IMR-90 (cell line): ENCODE results near the gene LRRC14B. TPM values are rescaled to one million over a fixed set of nuclear protein-coding genes. Genes with fewer than 3 reads are reported as not detected.
A peak's percentile ranks its signal among the peaks of the same experiment; 100 is the strongest.

Source experiments
- ATAC-seq: fragments of 200-7000 bp; cut with Tn5 transposase; 2 replicates; pipeline ENCODE4 v1.9.1; 2020; ENCODE audit warnings: low read depth, mild to moderate bottlenecking, moderate library complexity
- BruUV-seq: library from RNA; stranded (reverse); fragments of 400-500 nt; replicated peaks from 2 replicates; lab custom pipeline; 2021; lab: Mats Ljungman, UMichigan
- CTCF ChIA-PET: fragments of 300-600 bp; formaldehyde crosslinking; extraction: SDS; loops from one replicate; lab custom pipeline; 2021; ENCODE audit warnings: antibody characterized with exemption; lab: Yijun Ruan, JAX
- POLR2A ChIA-PET: fragments of 300-600 bp; sonication (Branson Sonifier 250); formaldehyde crosslinking; loops from one replicate; lab custom pipeline; 2022; ENCODE audit warnings: antibody characterized with exemption; ENCODE audit not compliant: unreplicated experiment; lab: Charles Lee
- DNase-seq: peaks from one replicate; pipeline ENCODE4 v3.0.0; 2013
- H2AFZ ChIP-seq: replicated peaks from 2 replicates; pipeline ENCODE3; 2013; ENCODE audit warnings: low read length, mild to moderate bottlenecking; ENCODE audit not compliant: poor library complexity
- H2AK5ac ChIP-seq: 2 replicates; pipeline ENCODE4 v1.6.1; 2013; ENCODE audit warnings: low read depth, low read length, inconsistent platforms
- H2AK9ac ChIP-seq: replicated peaks from 2 replicates; pipeline ENCODE3; 2013; ENCODE audit warnings: mild to moderate bottlenecking, low read depth, low read length, moderate library complexity; ENCODE audit not compliant: poor library complexity
- H2BK120ac ChIP-seq: 2 replicates; pipeline ENCODE4 v1.6.1; 2013; ENCODE audit warnings: low read depth, low read length, inconsistent platforms
- H2BK15ac ChIP-seq: 3 replicates; pipeline ENCODE4 v1.6.1; 2013; ENCODE audit warnings: low read depth, low read length, inconsistent platforms
- H2BK20ac ChIP-seq: 2 replicates; pipeline ENCODE4 v1.6.1; 2013; ENCODE audit warnings: low read depth, mild to moderate bottlenecking, inconsistent platforms, low read length, moderate library complexity
- H2BK5ac ChIP-seq: 2 replicates; pipeline ENCODE4 v1.6.1; 2013; ENCODE audit warnings: mild to moderate bottlenecking, low read depth, low read length, inconsistent platforms; ENCODE audit not compliant: poor library complexity, severe bottlenecking
- H3K14ac ChIP-seq: replicated peaks from 2 replicates; pipeline ENCODE4 v1.6.1; 2013; ENCODE audit warnings: low read depth, low read length, inconsistent platforms
- H3K18ac ChIP-seq: 2 replicates; pipeline ENCODE4 v1.6.1; 2013; ENCODE audit warnings: low read depth, low read length, control low read depth
- H3K23ac ChIP-seq: 2 replicates; pipeline ENCODE4 v1.6.1; 2013; ENCODE audit warnings: low read depth, low read length, inconsistent platforms
- H3K27ac ChIP-seq: 2 replicates; pipeline ENCODE4 v1.5.1; 2013; ENCODE audit warnings: mild to moderate bottlenecking, control low read depth, low read length; ENCODE audit not compliant: insufficient read depth
- H3K27me3 ChIP-seq: 2 replicates; pipeline ENCODE4 v1.6.1; 2013; ENCODE audit warnings: low read length; ENCODE audit not compliant: control insufficient read depth, insufficient read depth
- H3K36me3 ChIP-seq: 2 replicates; pipeline ENCODE4 v1.6.1; 2013; ENCODE audit warnings: low read length, mixed read lengths; ENCODE audit not compliant: control insufficient read depth, insufficient read depth
- H3K4ac ChIP-seq: 2 replicates; pipeline ENCODE4 v1.6.1; 2013; ENCODE audit warnings: low read depth, low read length, inconsistent platforms
- H3K4me1 ChIP-seq: 2 replicates; pipeline ENCODE4 v1.6.1; 2013; ENCODE audit warnings: low read length, mixed read lengths; ENCODE audit not compliant: control insufficient read depth, insufficient read depth
- H3K4me2 ChIP-seq: 2 replicates; pipeline ENCODE4 v1.6.1; 2013; ENCODE audit warnings: low read depth, mild to moderate bottlenecking, control low read depth, low read length, moderate library complexity
- H3K4me3 ChIP-seq: 2 replicates; pipeline ENCODE4 v1.5.1; 2013; ENCODE audit warnings: low read depth, mild to moderate bottlenecking, control low read depth, low read length, moderate library complexity; ENCODE audit not compliant: insufficient read depth
- H3K56ac ChIP-seq: 2 replicates; pipeline ENCODE4 v1.6.1; 2013; ENCODE audit warnings: low read length, inconsistent platforms; ENCODE audit not compliant: insufficient read depth; ENCODE audit errors: extremely low read depth
- H3K79me1 ChIP-seq, 2 experiments: 2 replicates each; pipeline ENCODE4 v1.6.1; 2013; ENCODE audit warnings: low read length in 2 of 2, inconsistent platforms in 1 of 2, low read depth in 1 of 2
- H3K9ac ChIP-seq: 2 replicates; pipeline ENCODE4 v1.6.1; 2013; ENCODE audit warnings: low read depth, low read length, control low read depth
- H3K9me1 ChIP-seq: 2 replicates; pipeline ENCODE4 v1.6.1; 2013; ENCODE audit warnings: low read length, inconsistent platforms; ENCODE audit not compliant: insufficient read depth
- H3K9me3 ChIP-seq: 2 replicates; pipeline ENCODE4 v1.6.1; 2013; ENCODE audit warnings: low read length; ENCODE audit not compliant: control insufficient read depth, insufficient read depth
- H4K20me1 ChIP-seq: 2 replicates; pipeline ENCODE4 v1.6.1; 2013; ENCODE audit warnings: low read length, inconsistent platforms; ENCODE audit not compliant: insufficient read depth
- H4K5ac ChIP-seq: 2 replicates; pipeline ENCODE4 v1.6.1; 2013; ENCODE audit warnings: mild to moderate bottlenecking, low read depth, low read length, control low read depth
- H4K8ac ChIP-seq, 2 experiments: 2 replicates each; pipeline ENCODE4 v1.6.1; 2013; ENCODE audit warnings: low read depth in 2 of 2, low read length in 2 of 2, control low read depth in 1 of 2, inconsistent platforms in 1 of 2
- H4K91ac ChIP-seq: 2 replicates; pipeline ENCODE4 v1.6.1; 2013; ENCODE audit warnings: low read depth, low read length, inconsistent platforms; ENCODE audit not compliant: insufficient read depth
- BHLHE40 ChIP-seq: fragments of 150-350 bp; IDR thresholded peaks from 2 replicates; pipeline ENCODE4 v1.6.1; 2016; ENCODE audit warnings: mild to moderate bottlenecking, low read depth, low read length
- CHD1 ChIP-seq: IDR thresholded peaks from 2 replicates; pipeline ENCODE4 v1.6.1; 2012; ENCODE audit warnings: low read depth, low read length, improper control_type of control experiment
- FOS ChIP-seq: fragments of 150-350 bp; IDR thresholded peaks from 2 replicates; pipeline ENCODE4 v1.6.1; 2016; ENCODE audit warnings: low read depth, low read length
- MAFK ChIP-seq: IDR thresholded peaks from 2 replicates; pipeline ENCODE4 v1.6.1; 2012; ENCODE audit warnings: low read depth, low read length, improper control_type of control experiment
- MAZ ChIP-seq: IDR thresholded peaks from 2 replicates; pipeline ENCODE4 v1.6.1; 2012; ENCODE audit warnings: low read depth, mild to moderate bottlenecking, low read length, improper control_type of control experiment, moderate library complexity, borderline replicate concordance
- RCOR1 ChIP-seq: IDR thresholded peaks from 2 replicates; pipeline ENCODE4 v1.6.1; 2012; ENCODE audit warnings: mild to moderate bottlenecking, low read length, improper control_type of control experiment; ENCODE audit not compliant: insufficient replicate concordance
- RFX5 ChIP-seq: IDR thresholded peaks from 2 replicates; pipeline ENCODE4 v1.8.0; 2012; ENCODE audit warnings: low read depth, mild to moderate bottlenecking, low read length, moderate library complexity
- SMC3 ChIP-seq: fragments of 150-350 bp; IDR thresholded peaks from 2 replicates; pipeline ENCODE4 v1.6.1; 2016; ENCODE audit warnings: low read depth, mild to moderate bottlenecking, antibody characterized with exemption, low read length, moderate library complexity
- WGBS, 2 experiments: methylation state at CpG; one replicate each; pipeline versions ENCODE4 v1.1.5 to v1.1.7; 2013; ENCODE audit warnings: missing lambda C conversion rate in 2 of 2; ENCODE audit not compliant: insufficient read length in 1 of 2; ENCODE audit errors: extremely low coverage in 2 of 2; 5-methylcytosine and 5-hydroxymethylcytosine counted together
- dilution Hi-C: fragments of 300-500 bp; cut with HindIII; formaldehyde crosslinking; loops from one replicate; pipeline ENCODE4 v1.14.3; 2018; ENCODE audit warnings: low sequenced_read_pairs; ENCODE audit not compliant: unreplicated experiment
- in situ Hi-C: fragments of 300-500 bp; cut with MboI; formaldehyde crosslinking; loops from 3 replicates; pipeline ENCODE4 v1.14.3; 2019; ENCODE audit warnings: low sequenced_read_pairs, inconsistent platforms, mixed read lengths
- intact Hi-C: fragments of 100-400 bp; cut with micrococcal nuclease; formaldehyde crosslinking; loops from 2 replicates; pipeline ENCODE4 v1.10.0; 2022
- polyA plus RNA-seq, 3 experiments: library from polyadenylated mRNA; depleted of rRNA; stranded (reverse); fragments of >200 nt; gene quantifications; 2 replicates each; pipeline ENCODE4 v1.2.3, GENCODE V29; 2012; ENCODE audit warnings: low replicate concordance in 1 of 3
- total RNA-seq: library from RNA; depleted of rRNA; stranded (reverse); fragments of >200 nt; gene quantifications from 2 replicates; pipeline ENCODE4 v1.2.3, GENCODE V29; 2012
- TF ChIP-seq, protein P1 (sequence below): fragments of 150-350 bp; IDR thresholded peaks from 2 replicates; pipeline ENCODE4 v1.6.1; 2017; ENCODE audit warnings: mild to moderate bottlenecking, antibody characterized with exemption, low read length, low read depth
- TF ChIP-seq, protein P2 (sequence below): fragments of 150-350 bp; IDR thresholded peaks from 2 replicates; pipeline ENCODE4 v1.6.1; 2016; ENCODE audit warnings: low read depth, mild to moderate bottlenecking, low read length, moderate library complexity, borderline replicate concordance
- TF ChIP-seq, protein P3 (sequence below): conservative IDR thresholded peaks from 2 replicates; pipeline ENCODE4 v1.5.1; 2012; ENCODE audit warnings: mild to moderate bottlenecking, low read depth, low read length, improper control_type of control experiment

LRRC14B gene
- total and polyA plus RNA-seq, 2 of the 4 experiments (the other 2 are of a cell fraction) = not detected

DNA sequence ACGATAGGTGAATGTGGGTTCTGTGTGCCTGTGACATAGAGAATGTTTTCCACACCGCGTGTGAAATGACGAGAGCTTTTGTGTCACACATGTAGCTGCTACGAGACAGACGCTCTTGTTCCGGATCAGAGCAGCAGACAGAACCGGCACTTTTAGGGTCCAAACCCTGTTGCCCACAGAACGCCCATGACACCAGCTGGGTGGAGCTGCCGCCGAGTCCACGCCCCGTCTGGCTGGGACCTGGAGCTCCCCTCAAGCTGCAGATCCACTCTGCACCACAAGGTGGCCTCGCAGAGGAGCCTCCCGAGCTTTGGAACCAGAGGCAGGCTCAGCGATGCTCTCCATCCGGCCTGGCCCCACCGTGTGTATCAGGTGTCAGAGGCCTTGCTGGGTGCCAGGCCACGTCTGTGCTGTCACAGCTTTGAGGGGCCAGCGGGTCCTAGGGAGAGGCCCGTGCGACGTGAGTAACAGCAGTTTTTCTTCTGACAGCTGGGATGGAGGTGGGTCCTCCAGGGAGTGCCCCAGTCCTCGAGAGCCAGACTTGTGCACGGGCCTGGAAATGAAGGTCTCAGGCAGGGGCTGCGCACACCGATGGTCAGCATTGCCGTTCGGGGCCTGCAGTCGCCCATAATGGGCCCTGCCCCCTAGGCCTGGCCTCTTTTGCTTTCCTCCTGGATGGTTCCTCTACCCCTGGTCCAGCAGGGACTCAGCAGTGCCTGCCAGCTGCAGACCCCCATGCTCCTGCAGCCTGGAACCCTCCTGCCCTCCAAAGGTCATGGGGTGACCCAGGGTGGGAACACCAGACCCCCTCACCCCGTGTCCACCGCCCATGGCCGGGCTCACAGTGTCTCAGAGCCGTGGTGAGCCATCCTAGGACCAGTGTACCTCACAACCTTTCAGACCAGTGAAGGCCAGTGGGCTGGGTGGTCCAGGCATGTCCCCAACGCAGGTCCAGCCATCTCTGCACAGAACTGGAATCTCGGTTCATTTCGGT lies 2.5 kb upstream of the LRRC14B start (continued):
- TF ChIP-seq BHLHE40 = no peak
- 0 out of 2 replicates have a peak, but pooled peaks have one; percentile 27 for TF ChIP-seq MAZ
- TF ChIP-seq SMC3 = peak; percentile 82

DNA sequence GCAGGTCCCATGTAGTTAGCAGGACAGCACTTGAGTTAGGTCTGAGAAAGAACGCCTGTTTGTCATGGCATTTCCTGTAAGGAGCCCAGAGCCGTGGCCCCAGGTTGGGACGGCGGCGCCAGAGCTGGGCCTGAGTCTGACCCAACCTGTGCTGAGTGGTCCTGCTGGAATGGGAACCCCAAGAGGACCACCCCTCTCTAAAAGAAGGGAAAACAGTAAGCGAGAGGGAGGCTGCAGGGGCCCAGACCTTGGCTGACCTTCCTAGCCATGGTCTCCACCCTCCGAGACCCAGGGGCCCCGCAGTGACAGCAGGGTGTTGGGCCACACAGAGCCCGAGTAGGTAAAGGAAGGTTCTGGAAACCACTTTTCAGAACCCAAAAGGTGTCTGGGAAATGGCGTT lies 1.8 kb upstream of the LRRC14B start:
- CTCF ChIA-PET = no interaction called here
- Histone ChIP-seq H3K9ac (no peak overlapping the region), H3K27ac (no peak overlapping the region), H3K14ac (no peak overlapping the region), H4K20me1 (peaks cover 2% of the 10 kb centered on the region; the same call in 1 of the 2 replicates), H3K27me3 (peaks cover 12% of the 10 kb centered on the region; the same call in 1 of the 2 replicates), H2AK5ac (peak overlapping the region; percentile 4; the same call in 1 of the 2 replicates), H3K23ac (no peak overlapping the region), H4K8ac (no peak overlapping the region), H3K18ac (no peak overlapping the region), H2AK9ac (no peak overlapping the region), H3K36me3 (no peaks in the 10 kb centered on the region), H2BK15ac (no peak overlapping the region), H3K4me2 (no peak overlapping the region), H3K4me3 (no peak overlapping the region), H3K56ac (no peak overlapping the region), H2AFZ (no peak overlapping the region), H2BK120ac (no peak overlapping the region), H4K5ac (no peak overlapping the region), H2BK5ac (no peak overlapping the region), H3K79me1 (no peaks in the 10 kb centered on the region), H4K91ac (no peak overlapping the region), H2BK20ac (no peak overlapping the region), H3K9me3 (no peaks in the 10 kb centered on the region), H3K4me1 (no peaks in the 10 kb centered on the region), H3K9me1 (peaks cover 3% of the 10 kb centered on the region; the same call in 1 of the 2 replicates), H3K4ac (no peak overlapping the region)
- ATAC-seq = no peak
- 96% methylated on average over 5 of the region's 10 CpGs; no CpG with 5 or more reads in 1 of the 2 experiments for WGBS, 2 experiments
- POLR2A ChIA-PET = no interaction called here
- intact Hi-C loops (no loop called here), in situ Hi-C loops (no loop called here), dilution Hi-C loops (no loop called here)
- no peak for DNase-seq
- no TSS peak for BruUV-seq
- TF ChIP-seq FOS = no peak
- TF ChIP-seq, protein P1, sequence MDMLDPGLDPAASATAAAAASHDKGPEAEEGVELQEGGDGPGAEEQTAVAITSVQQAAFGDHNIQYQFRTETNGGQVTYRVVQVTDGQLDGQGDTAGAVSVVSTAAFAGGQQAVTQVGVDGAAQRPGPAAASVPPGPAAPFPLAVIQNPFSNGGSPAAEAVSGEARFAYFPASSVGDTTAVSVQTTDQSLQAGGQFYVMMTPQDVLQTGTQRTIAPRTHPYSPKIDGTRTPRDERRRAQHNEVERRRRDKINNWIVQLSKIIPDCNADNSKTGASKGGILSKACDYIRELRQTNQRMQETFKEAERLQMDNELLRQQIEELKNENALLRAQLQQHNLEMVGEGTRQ = no peak
- TF ChIP-seq CHD1 = no peak
- TF ChIP-seq, protein P2, sequence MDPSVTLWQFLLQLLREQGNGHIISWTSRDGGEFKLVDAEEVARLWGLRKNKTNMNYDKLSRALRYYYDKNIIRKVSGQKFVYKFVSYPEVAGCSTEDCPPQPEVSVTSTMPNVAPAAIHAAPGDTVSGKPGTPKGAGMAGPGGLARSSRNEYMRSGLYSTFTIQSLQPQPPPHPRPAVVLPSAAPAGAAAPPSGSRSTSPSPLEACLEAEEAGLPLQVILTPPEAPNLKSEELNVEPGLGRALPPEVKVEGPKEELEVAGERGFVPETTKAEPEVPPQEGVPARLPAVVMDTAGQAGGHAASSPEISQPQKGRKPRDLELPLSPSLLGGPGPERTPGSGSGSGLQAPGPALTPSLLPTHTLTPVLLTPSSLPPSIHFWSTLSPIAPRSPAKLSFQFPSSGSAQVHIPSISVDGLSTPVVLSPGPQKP = no peak
- no peak for TF ChIP-seq MAFK
- no peak for TF ChIP-seq RFX5
- TF ChIP-seq, protein P3, sequence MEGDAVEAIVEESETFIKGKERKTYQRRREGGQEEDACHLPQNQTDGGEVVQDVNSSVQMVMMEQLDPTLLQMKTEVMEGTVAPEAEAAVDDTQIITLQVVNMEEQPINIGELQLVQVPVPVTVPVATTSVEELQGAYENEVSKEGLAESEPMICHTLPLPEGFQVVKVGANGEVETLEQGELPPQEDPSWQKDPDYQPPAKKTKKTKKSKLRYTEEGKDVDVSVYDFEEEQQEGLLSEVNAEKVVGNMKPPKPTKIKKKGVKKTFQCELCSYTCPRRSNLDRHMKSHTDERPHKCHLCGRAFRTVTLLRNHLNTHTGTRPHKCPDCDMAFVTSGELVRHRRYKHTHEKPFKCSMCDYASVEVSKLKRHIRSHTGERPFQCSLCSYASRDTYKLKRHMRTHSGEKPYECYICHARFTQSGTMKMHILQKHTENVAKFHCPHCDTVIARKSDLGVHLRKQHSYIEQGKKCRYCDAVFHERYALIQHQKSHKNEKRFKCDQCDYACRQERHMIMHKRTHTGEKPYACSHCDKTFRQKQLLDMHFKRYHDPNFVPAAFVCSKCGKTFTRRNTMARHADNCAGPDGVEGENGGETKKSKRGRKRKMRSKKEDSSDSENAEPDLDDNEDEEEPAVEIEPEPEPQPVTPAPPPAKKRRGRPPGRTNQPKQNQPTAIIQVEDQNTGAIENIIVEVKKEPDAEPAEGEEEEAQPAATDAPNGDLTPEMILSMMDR = no peak
- no peak for TF ChIP-seq RCOR1
